ENCODE results near the gene TBC1D5. TPM values are rescaled to one million over a fixed set of nuclear protein-coding genes. Genes with fewer than 3 reads are reported as not detected.

The TBC1D5 gene
- total and polyA plus RNA-seq, 2 of the 8 experiments (the other 6 are each of a cell fraction or from before 2014, with no cell fraction given) = 11.0 to 22.9 TPM

DNA sequence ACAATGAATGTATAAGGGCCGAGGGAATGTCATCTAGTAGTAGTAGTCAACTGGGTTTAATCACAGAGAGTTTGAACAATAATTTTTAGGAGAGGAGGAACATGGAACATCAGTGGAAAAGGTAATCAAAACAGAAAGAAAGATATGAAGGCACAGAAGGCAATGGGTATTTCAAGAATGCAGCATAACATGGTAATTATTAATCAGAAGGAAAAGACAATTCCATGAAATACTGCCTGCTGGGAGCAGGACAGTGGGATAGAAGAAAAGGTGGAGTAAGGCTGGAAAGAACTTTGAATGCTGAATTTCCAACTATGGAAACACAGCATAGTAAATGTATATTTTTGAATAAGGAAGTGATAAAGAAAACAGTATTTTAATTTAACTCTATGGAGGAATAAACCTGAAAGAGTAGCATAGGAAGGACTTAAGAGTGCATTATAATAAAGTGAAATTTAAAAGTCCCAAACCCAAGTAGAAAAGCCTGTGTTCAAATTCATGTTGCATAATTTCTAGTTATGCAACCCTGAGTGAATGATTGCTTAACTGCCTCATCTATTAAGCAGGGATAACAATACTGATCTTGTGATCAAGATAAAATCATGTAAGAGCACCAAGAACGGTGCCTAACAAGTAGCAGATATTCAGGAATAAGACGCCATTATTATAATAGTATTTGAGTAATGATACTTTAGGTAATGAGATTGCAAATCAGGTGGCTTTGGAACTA, 357.7 kb downstream of the TBC1D5 start:
- H3K36me3 ChIP-seq (ENCODE audit: control insufficient read depth in 2 of 4, insufficient read depth in 4 of 4, low read length in 3 of 4) = no peaks in the 10 kb centered on the region
- POLR2A ChIA-PET (ENCODE audit: partially characterized antibody) = no interaction called here
- no peaks in the 10 kb centered on the region for H3K4me1 ChIP-seq (replicated peaks in 1 of 4; ENCODE audit: control insufficient read depth in 3 of 4, insufficient read depth in 4 of 4, low read length in 3 of 4)
- no peak overlapping the region for H3K56ac ChIP-seq (replicated peaks; ENCODE audit: insufficient read length, low read depth, low read length)
- H3K9me3 ChIP-seq (ENCODE audit: insufficient read depth in 2 of 2, low read depth in 1 of 2, low read length in 1 of 2) = no peaks in the 10 kb centered on the region
- no peak overlapping the region for H2BK15ac ChIP-seq (ENCODE audit: low read length)
- H3K14ac ChIP-seq (ENCODE audit: insufficient read length) = no peak overlapping the region
- no peak overlapping the region for H4K8ac ChIP-seq (ENCODE audit: extremely low read depth, insufficient read depth, low read length)
- CTCF ChIA-PET (ENCODE audit: partially characterized antibody) = no interaction called here
- no peak overlapping the region for H2BK5ac ChIP-seq (ENCODE audit: low read depth, low read length)
- no peaks in the 10 kb centered on the region for H3K79me1 ChIP-seq (ENCODE audit: low read depth, low read length)
- no peaks in the 10 kb centered on the region for H3K79me2 ChIP-seq (ENCODE audit: control insufficient read depth in 1 of 2, insufficient read depth in 2 of 2, low read length in 2 of 2)
- H3K23ac ChIP-seq (ENCODE audit: insufficient read length) = no peak overlapping the region
- H3K27ac ChIP-seq (ENCODE audit: low read depth, low read length) = no peak overlapping the region
- no peak overlapping the region for H3K4me3 ChIP-seq (ENCODE audit: extremely low read depth in 1 of 4, insufficient read depth in 2 of 4, low read depth in 3 of 4, low read length in 4 of 4)
- H3K18ac ChIP-seq (ENCODE audit: extremely low read depth, low read length) = no peak overlapping the region
- no peak for DNase-seq (ENCODE audit: low read depth in 1 of 2, low spot score in 2 of 2)
- H2AK5ac ChIP-seq (ENCODE audit: low read depth, low read length) = no peak overlapping the region
- no peak overlapping the region for H2BK12ac ChIP-seq (ENCODE audit: low read depth, low read length)
- no peak overlapping the region for H3K9ac ChIP-seq (replicated peaks in 1 of 4; ENCODE audit: extremely low read depth in 1 of 4, low read depth in 3 of 4, low read length in 3 of 4)
- H2BK20ac ChIP-seq (ENCODE audit: low read length) = no peak overlapping the region
- FAIRE-seq = no peak
- no peaks in the 10 kb centered on the region for H3K27me3 ChIP-seq (replicated peaks in 1 of 4; ENCODE audit: control insufficient read depth in 3 of 4, extremely low read depth in 1 of 4, insufficient read depth in 3 of 4, low read length in 3 of 4)
- H2AFZ ChIP-seq (ENCODE audit: low read length) = no peak overlapping the region
- 56% methylated on average over 3 of the region's 3 CpGs; no CpG with 5 or more reads in 1 of the 2 experiments for WGBS, 2 experiments (ENCODE audit: extremely low coverage in 1 of 2, insufficient coverage in 1 of 2, insufficient read length in 1 of 2, insufficient replicate concordance in 2 of 2, low coverage in 1 of 2, low lambda C conversion rate in 2 of 2, missing lambda C conversion rate in 1 of 2)
- no peak overlapping the region for H2BK120ac ChIP-seq (replicated peaks; ENCODE audit: low read depth, low read length)
- H3K23me2 ChIP-seq (ENCODE audit: low read depth, low read length) = no peaks in the 10 kb centered on the region
- H4K91ac ChIP-seq (replicated peaks; ENCODE audit: insufficient read length, low read length) = no peak overlapping the region
- TF ChIP-seq ASH2L (IDR thresholded peaks at IDR 0.05; ENCODE audit: low read length) (no peak), POU5F1 (IDR thresholded peaks at IDR 0.05; ENCODE audit: low read depth, low read length) (no peak)
- no peak overlapping the region for H4K5ac ChIP-seq (ENCODE audit: insufficient read length, low read depth, low read length)
- no peak overlapping the region for H3K4me2 ChIP-seq (ENCODE audit: insufficient read depth in 1 of 2, low read depth in 2 of 2, low read length in 2 of 2)
- H4K20me1 ChIP-seq (replicated peaks in 1 of 2; ENCODE audit: control insufficient read depth in 1 of 2, insufficient read depth in 2 of 2, low read length in 2 of 2) = no peaks in the 10 kb centered on the region
- no peak overlapping the region for H3K4ac ChIP-seq (replicated peaks; ENCODE audit: insufficient read length, low read depth, low read length)
